HEK293 (cell line): ENCODE data around the gene AJM1.

Experiments
- IKZF3 ChIP-seq: fragments of 450-650 bp; IDR thresholded peaks from 2 replicates; pipeline ENCODE4 v1.5.0; 2018; ENCODE audit warnings: missing biosample characterization, mild to moderate bottlenecking, missing genetic modification characterization, moderate library complexity
- KLF1 ChIP-seq: fragments of 450-650 bp; formaldehyde crosslinking; IDR thresholded peaks from 2 replicates; pipeline ENCODE4 v1.5.1; 2016; ENCODE audit warnings: missing biosample characterization, missing genetic modification characterization
- KLF10 ChIP-seq: fragments of 450-650 bp; IDR thresholded peaks from 2 replicates; pipeline ENCODE4 v1.5.1; 2018; ENCODE audit warnings: missing biosample characterization, mild to moderate bottlenecking, missing genetic modification characterization
- PRDM6 ChIP-seq: fragments of 450-650 bp; formaldehyde crosslinking; IDR thresholded peaks from 2 replicates; pipeline ENCODE4 v1.5.1; 2017; ENCODE audit warnings: missing biosample characterization, missing genetic modification characterization
- TCF7L2 ChIP-seq: IDR thresholded peaks from 2 replicates; pipeline ENCODE4 v1.6.1; 2011; ENCODE audit warnings: low read depth, mild to moderate bottlenecking, inconsistent platforms, low read length, moderate library complexity, borderline replicate concordance
- TSHZ1 ChIP-seq: fragments of 450-650 bp; formaldehyde crosslinking; IDR thresholded peaks from 2 replicates; pipeline ENCODE4 v1.5.1; 2016; ENCODE audit warnings: missing biosample characterization, missing genetic modification characterization, borderline replicate concordance
- ZFP3 ChIP-seq: fragments of 450-650 bp; formaldehyde crosslinking; IDR thresholded peaks from 2 replicates; pipeline ENCODE4 v1.5.1; 2016; ENCODE audit warnings: low read depth, missing biosample characterization, missing genetic modification characterization
- ZFP37 ChIP-seq: fragments of 450-650 bp; formaldehyde crosslinking; IDR thresholded peaks from 2 replicates; pipeline ENCODE4 v1.5.1; 2016; ENCODE audit warnings: missing biosample characterization, missing genetic modification characterization
- ZFP69B ChIP-seq: fragments of 450-650 bp; formaldehyde crosslinking; IDR thresholded peaks from 2 replicates; pipeline ENCODE4 v1.5.1; 2016; ENCODE audit warnings: missing biosample characterization, missing genetic modification characterization
- ZIC2 ChIP-seq: fragments of 450-650 bp; formaldehyde crosslinking; IDR thresholded peaks from 2 replicates; pipeline ENCODE4 v1.5.1; 2016; ENCODE audit warnings: missing biosample characterization, missing genetic modification characterization
- ZNF148 ChIP-seq: fragments of 450-650 bp; formaldehyde crosslinking; IDR thresholded peaks from 2 replicates; pipeline ENCODE4 v1.5.0; 2017; ENCODE audit warnings: missing biosample characterization, missing genetic modification characterization, borderline replicate concordance
- ZNF175 ChIP-seq: fragments of 450-650 bp; formaldehyde crosslinking; IDR thresholded peaks from 2 replicates; pipeline ENCODE4 v1.5.1; 2016; ENCODE audit warnings: missing biosample characterization, missing genetic modification characterization
- ZNF202 ChIP-seq: fragments of 450-650 bp; formaldehyde crosslinking; IDR thresholded peaks from 2 replicates; pipeline ENCODE4 v1.5.1; 2016; ENCODE audit warnings: missing biosample characterization, missing genetic modification characterization, borderline replicate concordance
- ZNF23 ChIP-seq: fragments of 450-650 bp; formaldehyde crosslinking; IDR thresholded peaks from 2 replicates; pipeline ENCODE4 v1.5.1; 2016; ENCODE audit warnings: missing biosample characterization, missing genetic modification characterization, borderline replicate concordance
- ZNF239 ChIP-seq: fragments of 450-650 bp; formaldehyde crosslinking; IDR thresholded peaks from 2 replicates; pipeline ENCODE4 v1.5.1; 2016; ENCODE audit warnings: missing biosample characterization, missing genetic modification characterization
- ZNF311 ChIP-seq: fragments of 450-650 bp; formaldehyde crosslinking; IDR thresholded peaks from 2 replicates; pipeline ENCODE4 v1.5.1; 2017; ENCODE audit warnings: missing biosample characterization, missing genetic modification characterization, borderline replicate concordance
- ZNF324 ChIP-seq: fragments of 450-650 bp; formaldehyde crosslinking; IDR thresholded peaks from 2 replicates; pipeline ENCODE4 v1.5.1; 2016; ENCODE audit warnings: missing biosample characterization, missing genetic modification characterization
- ZNF341 ChIP-seq: fragments of 450-650 bp; formaldehyde crosslinking; IDR thresholded peaks from 2 replicates; pipeline ENCODE4; 2016; ENCODE audit warnings: low read depth, missing biosample characterization, missing genetic modification characterization
- ZNF398 ChIP-seq: fragments of 450-650 bp; formaldehyde crosslinking; IDR thresholded peaks from 2 replicates; pipeline ENCODE4 v1.5.1; 2017; ENCODE audit warnings: missing biosample characterization, missing genetic modification characterization
- ZNF416 ChIP-seq: fragments of 450-650 bp; formaldehyde crosslinking; IDR thresholded peaks from 2 replicates; pipeline ENCODE4 v1.5.1; 2016; ENCODE audit warnings: missing biosample characterization, missing genetic modification characterization
- ZNF501 ChIP-seq: fragments of 450-650 bp; formaldehyde crosslinking; IDR thresholded peaks from 2 replicates; pipeline ENCODE4 v1.5.1; 2016; ENCODE audit warnings: missing biosample characterization, missing genetic modification characterization
- ZNF521 ChIP-seq: fragments of 450-650 bp; formaldehyde crosslinking; IDR thresholded peaks from 2 replicates; pipeline ENCODE4 v1.5.1; 2017; ENCODE audit warnings: missing biosample characterization, mild to moderate bottlenecking, missing genetic modification characterization
- ZNF585B ChIP-seq: fragments of 450-650 bp; formaldehyde crosslinking; IDR thresholded peaks from 2 replicates; pipeline ENCODE4 v1.5.1; 2016; ENCODE audit warnings: missing biosample characterization, missing genetic modification characterization
- ZNF600 ChIP-seq: fragments of 450-650 bp; formaldehyde crosslinking; IDR thresholded peaks from 2 replicates; pipeline ENCODE4 v1.5.1; 2016; ENCODE audit warnings: missing biosample characterization, missing genetic modification characterization
- ZNF623 ChIP-seq: fragments of 450-650 bp; formaldehyde crosslinking; IDR thresholded peaks from 2 replicates; pipeline ENCODE4 v1.5.1; 2016; ENCODE audit warnings: missing biosample characterization, missing genetic modification characterization
- ZNF654 ChIP-seq: fragments of 450-650 bp; formaldehyde crosslinking; IDR thresholded peaks from 2 replicates; pipeline ENCODE4 v1.5.1; 2016; ENCODE audit warnings: low read depth, missing biosample characterization, missing genetic modification characterization
- ZNF692 ChIP-seq: fragments of 450-650 bp; formaldehyde crosslinking; IDR thresholded peaks from 2 replicates; pipeline ENCODE4 v1.5.1; 2016; ENCODE audit warnings: missing biosample characterization, missing genetic modification characterization
- ZNF785 ChIP-seq: fragments of 450-650 bp; formaldehyde crosslinking; IDR thresholded peaks from 2 replicates; pipeline ENCODE4 v1.5.1; 2016; ENCODE audit warnings: missing biosample characterization, missing genetic modification characterization
- ZNF843 ChIP-seq: fragments of 450-650 bp; formaldehyde crosslinking; IDR thresholded peaks from 2 replicates; pipeline ENCODE4 v1.5.1; 2016; ENCODE audit warnings: missing biosample characterization, missing genetic modification characterization
- ZSCAN16 ChIP-seq: fragments of 450-650 bp; formaldehyde crosslinking; IDR thresholded peaks from 2 replicates; pipeline ENCODE4 v1.5.1; 2016; ENCODE audit warnings: missing biosample characterization, missing genetic modification characterization

Gene AJM1

GRCh38 chr9:136807281-136808074 lies 34.8 kb upstream of the AJM1 start, which contains the start of gene RABL6 (continued):
- TF ChIP-seq ZNF148: no peak
- TF ChIP-seq ZNF175: no peak
- peak; percentile 68 for TF ChIP-seq ZNF341
- peak; percentile 46 for TF ChIP-seq ZNF398 (tag by site-specific recombination)
- no peak for TF ChIP-seq ZFP37 (tag by site-specific recombination)
- no peak for TF ChIP-seq ZNF23 (tag by site-specific recombination)
- TF ChIP-seq ZNF654: no peak
- TF ChIP-seq PRDM6 (tag by site-specific recombination): no peak
- TF ChIP-seq KLF1 (tag by site-specific recombination): peak; percentile 90
- no peak for TF ChIP-seq ZNF785 (tag by site-specific recombination)
- TF ChIP-seq ZNF600 (tag by site-specific recombination): peak; percentile 94
- TF ChIP-seq ZFP69B: 0 out of 2 replicates have a peak, but pooled peaks have one; percentile 17
- no peak for TF ChIP-seq ZNF416 (tag by site-specific recombination)
- TF ChIP-seq ZNF521 (tag by site-specific recombination): no peak
- TF ChIP-seq ZNF623 (tag by site-specific recombination): 0 out of 2 replicates have a peak, but pooled peaks have one; percentile 8
- no peak for TF ChIP-seq ZFP3
- TF ChIP-seq ZIC2: no peak
- TF ChIP-seq ZSCAN16 (tag by site-specific recombination): no peak
- TF ChIP-seq KLF10: no peak
- no peak for TF ChIP-seq TSHZ1 (tag by site-specific recombination)
- no peak for TF ChIP-seq TCF7L2
- no peak for TF ChIP-seq ZNF324 (tag by site-specific recombination)
- TF ChIP-seq ZNF501 (tag by site-specific recombination): peak; percentile 40; the same call in 1 of the 2 replicates
- no peak for TF ChIP-seq ZNF239
- 0 out of 2 replicates have a peak, but pooled peaks have one; percentile 42 for TF ChIP-seq ZNF843
- TF ChIP-seq ZNF311 (tag by site-specific recombination): no peak
- 0 out of 2 replicates have a peak, but pooled peaks have one; percentile 11 for TF ChIP-seq IKZF3 (tag by site-specific recombination)
- TF ChIP-seq ZNF585B (tag by site-specific recombination): no peak
- peak; percentile 41; the same call in 1 of the 2 replicates for TF ChIP-seq ZNF692 (tag by site-specific recombination)
- TF ChIP-seq ZNF202 (tag by site-specific recombination): no peak
